Measurements from ENCODE around the gene MKI67.
A peak's percentile ranks its signal among the peaks of the same experiment; 100 is the strongest.

Gene MKI67

GRCh38 chr10:128064970-128065580 lies 61.1 kb downstream of the MKI67 start:
- DNase-seq = no peak

GRCh38 chr10:128064108-128064969 lies 61.9 kb downstream of the MKI67 start:
- peak; percentile 99 for DNase-seq

- peak; percentile 28 to 70 for DNase-seq
Measured at GRCh38 chr10:128063736-128064107, 62.5 kb downstream of the MKI67 start.

GRCh38 chr10:128062881-128063563 lies 63.2 kb downstream of the MKI67 start:
- DNase-seq = peak; percentile 82 to 87

GRCh38 chr10:128062331-128062880 lies 63.8 kb downstream of the MKI67 start:
- peak; percentile 41 to 70 for DNase-seq

- DNase-seq = no peak
Measured at GRCh38 chr10:128061306-128062300, 64.6 kb downstream of the MKI67 start.

- DNase-seq = no peak
Measured at GRCh38 chr10:128060341-128061250, 65.6 kb downstream of the MKI67 start.

- no peak for DNase-seq
Measured at GRCh38 chr10:128059982-128060293, 66.3 kb downstream of the MKI67 start.

- peak; percentile 57 to 78 for DNase-seq
Measured at GRCh38 chr10:128059266-128059981, 66.8 kb downstream of the MKI67 start.

- DNase-seq = no peak
Measured at GRCh38 chr10:128058750-128059134, 67.5 kb downstream of the MKI67 start.

GRCh38 chr10:128058106-128058749 lies 68.0 kb downstream of the MKI67 start:
- no peak for DNase-seq

- no peak for DNase-seq
Measured at GRCh38 chr10:128056303-128057050, 69.7 kb downstream of the MKI67 start.

- no peak for DNase-seq
Measured at GRCh38 chr10:128055061-128055868, 71.0 kb downstream of the MKI67 start.

GRCh38 chr10:128054163-128054970 lies 71.9 kb downstream of the MKI67 start:
- peak; percentile 95 for DNase-seq

- DNase-seq = no peak
Measured at GRCh38 chr10:128053356-128053755, 72.9 kb downstream of the MKI67 start.

- DNase-seq = no peak
Measured at GRCh38 chr10:128052696-128053095, 73.5 kb downstream of the MKI67 start.

GRCh38 chr10:128051548-128051947 lies 74.7 kb downstream of the MKI67 start:
- DNase-seq = peak; percentile 17 to 61

Data from inflammatory macrophage (primary cell).